H7 (cell line): Measurements from ENCODE around the gene NPEPL1. TPM values are rescaled to one million over a fixed set of nuclear protein-coding genes. Genes with fewer than 3 reads are reported as not detected.
"Not testable (repeated sequence)": the region's sequence is repeated elsewhere in the genome, so short reads cannot be mapped to it uniquely, and the experiment has no call there.

Source experiments
- DNase-seq: peaks from one replicate; pipeline ENCODE4 v3.0.0; 2012
- H3K27me3 ChIP-seq: 2 replicates; pipeline ENCODE4 v1.6.0; 2011; ENCODE audit warnings: mild to moderate bottlenecking, low read length; ENCODE audit not compliant: control insufficient read depth, insufficient read depth
- H3K36me3 ChIP-seq: replicated peaks from 2 replicates; pipeline ENCODE4 v1.5.1; 2011; ENCODE audit warnings: low read length; ENCODE audit not compliant: control insufficient read depth, insufficient read depth
- H3K4me3 ChIP-seq: 2 replicates; pipeline ENCODE4 v1.5.1; 2011; ENCODE audit warnings: low read depth, mild to moderate bottlenecking, control low read depth, low read length, moderate library complexity; ENCODE audit not compliant: insufficient read depth
- total RNA-seq: library from RNA; depleted of rRNA; stranded (reverse); fragments of >200 nt; shearing (Covaris generic); gene quantifications from 2 replicates; pipeline ENCODE4 v1.2.3, GENCODE V29; 2014; rRNA removed

The NPEPL1 gene
- total RNA-seq, 1 experiment from 2014 or later, result 30.9 TPM

DNA sequence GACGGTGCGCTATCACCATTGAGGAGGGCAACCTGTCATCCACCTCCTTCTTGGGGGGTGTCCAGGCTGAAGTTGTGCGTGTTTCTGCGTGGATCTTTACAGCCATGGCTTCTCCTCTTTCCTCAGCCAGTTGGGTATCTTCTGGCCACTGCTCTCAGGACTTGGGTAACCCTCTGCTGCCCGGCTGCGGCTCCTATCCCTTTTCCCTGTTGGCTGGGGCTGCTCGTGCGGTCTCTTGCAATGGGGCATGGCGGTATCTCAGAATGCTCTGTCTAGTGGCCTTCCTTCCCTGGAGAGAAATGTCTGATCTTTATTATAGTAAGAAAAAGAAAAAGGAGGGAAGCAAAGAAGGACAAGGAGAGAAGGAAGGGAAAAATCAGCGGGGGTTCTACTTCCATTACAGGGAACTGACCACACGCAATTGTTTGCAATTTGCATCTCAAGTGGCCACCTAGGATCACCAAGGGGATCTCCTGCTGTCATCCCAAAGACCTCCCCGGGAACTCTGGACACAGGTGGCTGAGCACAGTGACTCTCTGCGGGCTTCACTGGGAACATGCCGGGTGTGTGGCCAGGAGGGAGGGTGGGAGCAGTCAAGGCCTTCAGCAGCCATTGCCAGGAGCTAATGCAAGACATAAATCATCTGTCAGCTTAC lies 60.8 kb downstream of the NPEPL1 start:
- Histone ChIP-seq H3K36me3 (no peaks in the 10 kb centered on the region), H3K27me3 (0 out of 2 replicates have a peak, but pooled peaks cover 3% of the 10 kb centered on the region), H3K4me3 (no peak overlapping the region)
- DNase-seq, result peak; percentile 74

DNA sequence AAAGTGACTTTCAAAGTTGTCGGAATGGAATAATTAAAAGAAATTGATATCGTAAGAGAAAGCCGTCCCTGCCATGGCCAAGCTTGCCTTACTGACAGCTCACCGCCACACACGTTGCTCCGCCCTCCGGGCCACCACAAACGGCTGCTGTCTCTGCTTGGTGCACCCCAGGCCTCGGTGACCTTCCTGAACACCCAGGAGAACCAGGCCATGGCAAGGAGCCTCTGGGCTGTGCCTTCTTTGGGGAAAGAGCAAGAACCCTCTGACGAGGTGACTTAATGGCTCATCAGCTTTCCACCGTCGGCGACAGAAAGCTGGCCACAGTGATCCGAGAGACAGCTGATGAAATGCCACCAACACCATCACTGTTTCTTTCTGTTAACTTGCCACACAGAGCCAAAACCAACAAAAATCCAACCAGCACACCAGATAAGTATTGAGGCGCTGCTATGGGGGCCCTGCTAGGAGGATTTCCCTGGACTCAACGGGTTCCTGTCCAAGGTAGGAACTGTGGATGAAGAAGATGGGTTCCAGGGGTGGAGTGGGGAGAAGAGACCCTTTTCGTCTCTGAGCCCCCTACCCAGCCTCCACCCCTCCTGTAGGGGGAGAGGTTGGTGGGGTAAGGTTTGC lies 61.4 kb downstream of the NPEPL1 start:
- Histone ChIP-seq H3K36me3 (no peaks in the 10 kb centered on the region), H3K4me3 (no peak overlapping the region), H3K27me3 (0 out of 2 replicates have a peak, but pooled peaks cover 3% of the 10 kb centered on the region)
- no peak for DNase-seq

DNA sequence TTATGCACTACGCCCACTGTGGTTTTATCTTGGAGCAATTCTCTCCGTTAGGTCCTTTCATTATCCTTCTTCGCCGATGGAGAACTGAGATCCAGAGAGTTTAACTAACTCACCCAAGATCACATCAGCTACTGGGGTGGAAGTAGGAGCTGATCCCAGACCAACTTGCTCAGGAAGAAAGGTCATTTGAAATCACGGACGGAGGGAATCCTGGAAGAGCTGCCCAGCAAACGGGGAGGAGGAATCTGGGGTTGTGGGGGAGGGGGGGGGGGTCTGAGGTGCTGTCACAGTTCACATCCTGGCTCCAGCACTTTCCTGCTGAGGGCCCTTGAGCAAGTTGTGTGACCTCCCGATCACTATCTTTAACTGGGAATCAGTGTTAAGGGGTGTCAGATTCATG lies 62.0 kb downstream of the NPEPL1 start:
- no peak for DNase-seq
- H3K27me3 ChIP-seq, result 0 out of 2 replicates have a peak, but pooled peaks cover 3% of the 10 kb centered on the region
- no peak overlapping the region for H3K4me3 ChIP-seq

DNA sequence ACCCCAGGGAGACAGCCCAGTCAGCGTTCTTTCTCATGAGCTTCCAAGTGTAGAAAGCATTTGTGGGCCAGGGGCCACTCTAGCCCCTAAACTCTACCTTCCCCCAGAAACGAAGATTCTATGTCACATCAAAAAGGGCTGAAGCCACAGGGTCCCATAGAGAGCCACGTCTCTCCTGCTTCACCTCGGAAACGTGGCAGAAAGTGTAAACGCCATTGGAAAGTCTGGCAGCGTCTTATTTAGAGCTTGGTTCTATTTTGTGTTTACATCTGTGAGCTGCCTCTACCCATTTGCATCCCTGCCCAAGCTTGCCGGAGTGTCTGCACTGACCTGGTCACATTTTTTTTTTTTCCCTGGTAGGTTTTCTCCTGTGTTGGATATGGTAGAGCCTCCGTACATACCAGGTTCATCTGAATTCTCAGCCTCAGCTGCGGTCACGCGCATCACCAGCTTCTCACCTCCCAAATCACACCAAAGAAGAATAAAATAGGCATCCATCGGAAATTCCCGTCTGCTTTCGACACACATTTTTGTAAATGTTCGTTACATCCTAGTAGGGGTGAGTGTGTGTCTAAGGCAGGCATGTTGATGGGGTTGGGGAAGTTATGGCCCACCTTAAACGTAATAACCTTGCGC lies 62.6 kb downstream of the NPEPL1 start:
- DNase-seq, result no peak
- no peaks in the 10 kb centered on the region for H3K36me3 ChIP-seq
- no peak overlapping the region for H3K4me3 ChIP-seq
- 0 out of 2 replicates have a peak, but pooled peaks cover 3% of the 10 kb centered on the region for H3K27me3 ChIP-seq

More for the DNA sequence above, 62.0 kb downstream of the NPEPL1 start:
- no peaks in the 10 kb centered on the region for H3K36me3 ChIP-seq

DNA sequence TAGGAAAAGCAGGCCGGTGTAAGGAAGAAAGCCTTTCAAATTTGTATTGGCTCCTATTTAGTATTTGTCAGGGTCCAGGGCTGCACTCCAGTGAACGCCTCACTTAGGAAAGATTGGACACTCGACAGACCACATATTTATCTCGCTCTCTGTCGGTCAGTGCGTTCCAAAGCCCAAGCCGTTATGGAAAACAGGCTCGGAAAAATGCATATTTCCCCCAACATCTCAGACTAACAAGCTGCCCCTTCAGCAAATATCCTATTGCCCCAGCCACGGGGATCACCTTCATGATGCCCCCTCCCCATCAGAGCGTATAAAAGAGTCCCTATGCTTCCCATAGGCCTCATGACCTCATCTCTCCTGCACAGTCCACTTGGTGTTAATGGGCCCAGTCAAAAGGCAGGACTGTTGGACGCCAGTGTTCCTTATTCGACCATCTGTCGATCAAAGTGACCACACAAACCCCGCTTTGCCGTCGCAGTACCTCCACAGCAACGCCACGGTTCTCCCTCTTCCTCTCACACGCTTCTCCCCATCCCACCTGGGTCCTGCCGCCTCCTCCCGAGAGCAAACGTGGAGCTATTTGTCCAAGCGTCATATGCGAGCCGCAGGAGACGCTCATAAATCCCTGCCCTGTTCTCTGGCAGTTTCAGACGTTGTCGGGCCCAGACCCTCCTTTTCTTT lies 63.3 kb downstream of the NPEPL1 start:
- Histone ChIP-seq H3K27me3 (0 out of 2 replicates have a peak, but pooled peaks cover 3% of the 10 kb centered on the region), H3K4me3 (no peak overlapping the region), H3K36me3 (no peaks in the 10 kb centered on the region)
- no peak for DNase-seq

DNA sequence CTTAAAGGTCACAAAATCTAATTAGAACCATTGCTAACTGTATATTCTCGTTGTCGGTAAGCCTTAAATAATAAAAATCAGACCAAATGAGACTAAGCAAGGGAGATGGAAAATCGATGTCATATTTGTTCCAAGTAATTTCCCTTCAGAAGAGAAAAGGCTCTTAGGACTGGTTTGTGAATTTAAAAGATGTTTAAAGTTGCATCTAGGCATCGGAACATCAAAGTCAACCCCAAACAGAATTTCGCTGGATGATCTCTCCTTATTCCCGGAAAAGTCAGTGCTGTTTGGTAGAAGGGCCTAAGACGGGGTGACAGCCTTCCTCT lies 63.8 kb downstream of the NPEPL1 start:
- no peak for DNase-seq
- no peaks in the 10 kb centered on the region for H3K36me3 ChIP-seq
- no peak overlapping the region for H3K4me3 ChIP-seq
- 0 out of 2 replicates have a peak, but pooled peaks cover 2% of the 10 kb centered on the region for H3K27me3 ChIP-seq

DNA sequence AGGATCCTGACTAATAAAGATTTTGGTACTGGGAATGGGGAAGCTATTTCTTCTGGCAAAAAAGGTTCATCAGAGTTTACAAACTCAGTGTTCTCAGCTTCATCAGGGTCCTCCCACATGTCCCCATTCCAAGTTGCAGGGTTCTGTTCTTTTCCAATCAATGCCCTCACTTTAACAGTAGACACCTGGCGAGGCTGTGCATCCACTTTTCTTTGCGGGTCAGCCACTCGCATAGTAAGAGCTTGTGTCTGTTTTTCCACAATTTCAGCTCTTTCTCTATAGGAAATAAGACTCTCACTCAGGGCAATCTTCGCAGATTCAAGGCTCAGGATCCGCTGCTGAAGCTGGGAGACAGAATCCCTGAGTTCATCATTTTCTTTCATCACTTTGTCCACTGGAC lies 65.0 kb downstream of the NPEPL1 start:
- DNase-seq, H3K36me3 ChIP-seq, H3K4me3 ChIP-seq, H3K27me3 ChIP-seq: not testable (repeated sequence)

DNA sequence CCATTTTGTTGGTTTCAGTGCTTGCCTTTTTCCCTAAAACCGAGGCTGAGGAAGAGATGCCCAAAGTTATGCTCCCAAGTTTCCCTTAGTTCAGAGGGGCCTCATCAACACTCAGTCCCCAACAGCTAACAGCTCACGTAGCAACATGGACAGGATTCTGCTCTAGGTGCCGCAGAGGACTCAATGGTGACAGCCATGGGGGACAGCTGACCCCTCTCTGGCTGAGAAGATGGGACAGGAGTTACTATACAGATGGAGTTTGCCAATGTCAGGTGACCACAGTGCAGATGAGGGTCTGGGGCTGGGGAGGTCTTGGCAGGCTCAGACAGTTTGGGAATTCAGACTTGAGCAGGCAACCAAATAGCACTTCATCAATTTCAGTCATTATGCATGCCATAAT lies 67.3 kb downstream of the NPEPL1 start:
- H3K27me3 ChIP-seq, result no peaks in the 10 kb centered on the region
- H3K4me3 ChIP-seq, result no peak overlapping the region
- H3K36me3 ChIP-seq, result no peaks in the 10 kb centered on the region
- no peak for DNase-seq

DNA sequence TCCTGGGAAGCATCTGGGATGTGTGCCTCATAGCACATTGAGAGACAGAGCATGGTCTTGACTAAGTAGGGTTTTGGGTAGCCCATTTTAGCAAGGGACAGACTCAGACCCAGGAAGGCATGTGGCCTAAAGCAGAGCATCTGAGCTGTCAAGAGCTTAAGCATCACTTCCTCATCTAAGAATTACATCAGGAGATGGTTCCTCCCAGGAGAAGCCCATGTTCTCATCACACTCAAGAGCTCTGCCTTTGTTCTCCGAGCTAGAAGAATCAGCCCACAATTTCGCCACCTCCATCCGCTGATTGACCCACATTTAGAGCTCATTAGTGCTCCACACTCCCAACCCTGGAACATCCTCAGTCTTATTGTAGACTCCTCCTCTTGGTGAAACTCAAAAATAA lies 68.3 kb downstream of the NPEPL1 start:
- Histone ChIP-seq H3K36me3 (no peaks in the 10 kb centered on the region), H3K4me3 (no peak overlapping the region), H3K27me3 (no peaks in the 10 kb centered on the region)
- DNase-seq, result no peak

DNA sequence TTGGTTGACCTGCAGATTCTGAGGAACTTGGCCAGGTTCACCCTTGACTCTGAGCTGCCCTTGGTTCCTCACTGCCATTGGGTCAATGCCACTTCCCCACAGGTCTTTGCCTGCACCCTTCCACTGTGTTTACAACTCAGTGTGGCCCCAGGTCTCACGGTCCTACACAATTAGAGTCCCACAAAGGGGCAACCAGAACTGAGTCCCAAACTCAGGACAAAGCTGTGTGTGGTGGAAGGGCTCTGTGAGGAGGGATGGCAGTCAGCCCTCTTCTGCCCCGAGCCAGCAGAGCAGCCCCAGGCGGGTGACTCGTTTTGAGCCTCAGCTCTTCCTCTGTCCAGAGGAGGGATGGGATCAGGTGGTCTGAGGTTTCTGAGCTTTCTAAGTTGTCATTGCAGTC lies 69.5 kb downstream of the NPEPL1 start:
- Histone ChIP-seq H3K4me3 (no peak overlapping the region), H3K27me3 (no peaks in the 10 kb centered on the region), H3K36me3 (no peaks in the 10 kb centered on the region)
- no peak for DNase-seq

DNA sequence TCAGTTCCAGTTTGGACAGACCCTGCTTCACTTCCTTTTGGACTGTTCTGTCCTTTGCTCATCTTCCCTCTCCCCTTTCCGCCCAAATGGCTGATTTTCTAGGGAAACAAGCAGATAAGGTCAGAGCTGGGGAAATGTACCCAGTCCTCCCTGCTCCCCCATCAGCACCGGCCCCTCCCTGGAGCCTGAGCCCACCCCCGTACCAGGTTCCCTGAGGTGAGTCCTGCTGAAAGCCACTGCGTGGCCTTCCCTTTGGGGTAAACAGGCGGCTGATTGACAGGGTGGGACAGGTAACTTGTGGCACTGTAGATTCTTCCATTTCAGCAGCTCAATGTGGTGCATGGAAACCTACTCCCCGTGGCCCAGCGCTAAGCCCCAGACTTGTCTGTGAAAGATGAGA lies 70.5 kb downstream of the NPEPL1 start:
- H3K27me3 ChIP-seq, result no peaks in the 10 kb centered on the region
- no peaks in the 10 kb centered on the region for H3K36me3 ChIP-seq
- DNase-seq, result no peak
- no peak overlapping the region for H3K4me3 ChIP-seq

Other genes with a start within 250 kb of the NPEPL1 start
- gene APCDD1L, start 177.4 kb upstream of the NPEPL1 start, total RNA-seq, result 1.5 and 2.6 TPM in 2 replicates
- 18.4 and 30.7 TPM in 2 replicates for gene STX16, start 41.5 kb upstream of the NPEPL1 start, total RNA-seq
- 0.24 and 0.26 TPM in 2 replicates for gene GNAS-AS1, start 158.1 kb downstream of the NPEPL1 start, total RNA-seq
- gene GNAS, start 159.9 kb downstream of the NPEPL1 start, total RNA-seq, result 683 and 685 TPM in 2 replicates